K562 (cell line): ENCODE data around the gene TTC38. TPM values are rescaled to one million over a fixed set of nuclear protein-coding genes. Genes with fewer than 3 reads are reported as not detected.

Experiments
- ATAC-seq: fragments of 200-7000 bp; cut with Tn5 transposase; 3 replicates; pipeline ENCODE4 v1.9.1; 2020; ENCODE audit warnings: moderate library complexity
- BruUV-seq: library from RNA; stranded (reverse); fragments of 400-500 nt; replicated peaks from 2 replicates; lab custom pipeline; 2021; lab: Mats Ljungman, UMichigan
- CTCF ChIA-PET: fragments of 300-600 bp; formaldehyde crosslinking; extraction: SDS; loops from one replicate; lab custom pipeline; 2021; ENCODE audit warnings: low intra/inter-chr PET ratio; lab: Yijun Ruan, JAX
- POLR2A ChIA-PET: fragments of 300-600, 350-650 bp; sonication (Branson Sonifier 250); formaldehyde crosslinking; extraction: SDS; loops from one replicate; lab custom pipeline; 2021; ENCODE audit warnings: antibody characterized with exemption, inconsistent platforms; lab: Yijun Ruan, JAX
- DNase-seq, 4 experiments: peaks; one replicate each; pipeline versions ENCODE4 v3.0.0 to v3.0.0-alpha.2; 2011 to 2018; ENCODE audit warnings: low spot score in 3 of 4, mixed read lengths in 3 of 4; ENCODE audit errors: extremely low read depth in 1 of 4
- FAIRE-seq: peaks from 2 replicates; lab custom pipeline; 2011; peaks lifted over from hg19 to GRCh38; lab: Jason Lieb, UNC
- H2AFZ ChIP-seq: 2 replicates; pipeline ENCODE4 v1.6.0; 2011; ENCODE audit warnings: low read depth, low read length, control low read depth, inconsistent platforms
- H3K27ac ChIP-seq: fragments of 200-600 bp; 3 replicates; pipeline ENCODE4 v1.8.0; 2011; ENCODE audit warnings: low read depth, mild to moderate bottlenecking, control low read depth, inconsistent platforms, low read length, moderate library complexity, mixed read lengths; ENCODE audit errors: extremely low read depth
- H3K27me3 ChIP-seq, 2 experiments: fragments of 300-600 bp in 1 of 2; 2 replicates in 1 of 2; 3 replicates in 1 of 2; pipeline versions ENCODE4 v1.6.0 to v1.8.0; 2011; ENCODE audit warnings: inconsistent platforms in 2 of 2, low read length in 2 of 2, mild to moderate bottlenecking in 1 of 2, mixed read lengths in 1 of 2, moderate library complexity in 1 of 2; ENCODE audit not compliant: control insufficient read depth in 2 of 2, insufficient read depth in 2 of 2
- H3K36me3 ChIP-seq: fragments of 300-600 bp; 3 replicates; pipeline ENCODE4 v1.8.0; 2011; ENCODE audit warnings: mild to moderate bottlenecking, low read length, inconsistent platforms; ENCODE audit not compliant: control insufficient read depth, insufficient read depth
- H3K4me1 ChIP-seq, 2 experiments: fragments of 200-600 bp in 1 of 2; replicated peaks in 1 of 2; 2 replicates in 1 of 2; 3 replicates in 1 of 2; pipeline versions ENCODE4 v1.5.1 to v1.8.0; 2011; ENCODE audit warnings: inconsistent platforms in 2 of 2, low read length in 2 of 2, mild to moderate bottlenecking in 1 of 2, mixed read lengths in 1 of 2, moderate library complexity in 1 of 2; ENCODE audit not compliant: control insufficient read depth in 2 of 2, insufficient read depth in 2 of 2
- H3K4me2 ChIP-seq: 2 replicates; pipeline ENCODE4 v1.6.1; 2011; ENCODE audit warnings: low read length, control low read depth, inconsistent platforms, mixed read lengths; ENCODE audit not compliant: insufficient read depth
- H3K4me3 ChIP-seq: fragments of 200-600 bp; sonication (generic), shearing (Covaris generic); 2 replicates; pipeline ENCODE4 v1.5.1; 2016; ENCODE audit warnings: control low read depth, inconsistent platforms
- H3K79me2 ChIP-seq: fragments of 200-600 bp; 3 replicates; pipeline ENCODE4 v1.8.0; 2011; ENCODE audit warnings: low read length, inconsistent platforms; ENCODE audit not compliant: control insufficient read depth, insufficient read depth
- H3K9ac ChIP-seq, 2 experiments: 2 replicates each; pipeline versions ENCODE4 v1.6.0 to v1.6.1; 2011; ENCODE audit warnings: low read depth in 2 of 2, low read length in 2 of 2, control low read depth in 1 of 2, inconsistent platforms in 1 of 2, mild to moderate bottlenecking in 1 of 2, mixed read lengths in 1 of 2; ENCODE audit not compliant: insufficient read depth in 1 of 2
- H3K9me1 ChIP-seq: one replicate; pipeline ENCODE4 v1.6.0; 2011; ENCODE audit warnings: inconsistent platforms, mild to moderate bottlenecking, low read length, moderate library complexity; ENCODE audit not compliant: control insufficient read depth, insufficient read depth
- H3K9me3 ChIP-seq: replicated peaks from 2 replicates; pipeline ENCODE4 v1.5.1; 2011; ENCODE audit warnings: low read depth, low read length, inconsistent platforms; ENCODE audit not compliant: control insufficient read depth, insufficient read depth
- H4K20me1 ChIP-seq: replicated peaks from 2 replicates; pipeline ENCODE4 v1.6.1; 2011; ENCODE audit warnings: low read length, inconsistent platforms, mixed read lengths; ENCODE audit not compliant: control insufficient read depth, insufficient read depth
- HNRNPUL1 ChIP-seq: fragments of 200-400 bp; formaldehyde crosslinking; IDR thresholded peaks from 2 replicates; pipeline ENCODE4 v1.6.1; 2017; ENCODE audit warnings: low read length
- NCOA2 ChIP-seq, 2 experiments: fragments of 450-650 bp; IDR thresholded peaks; 2 replicates each; pipeline ENCODE4 v1.6.1; 2018; ENCODE audit warnings: mild to moderate bottlenecking in 2 of 2, moderate library complexity in 1 of 2; ENCODE audit not compliant: partially characterized antibody in 2 of 2
- TAF7 ChIP-seq: fragments of 450-650 bp; IDR thresholded peaks from 2 replicates; pipeline ENCODE4 v1.6.1; 2016; ENCODE audit warnings: missing genetic modification characterization, missing compliant biosample characterization
- TGIF2 ChIP-seq: sonication (generic); formaldehyde crosslinking; IDR thresholded peaks from 2 replicates; pipeline ENCODE4 v1.8.1; 2022; ENCODE audit warnings: mild to moderate bottlenecking, missing genetic modification reagents, moderate library complexity
- ZNF3 ChIP-seq: fragments of 250-450 bp; sonication (Bioruptor Pico); IDR thresholded peaks from 2 replicates; pipeline ENCODE4 v1.5.0; 2021; ENCODE audit warnings: mild to moderate bottlenecking, moderate library complexity
- ZNF444 ChIP-seq: fragments of 250-450 bp; sonication (Bioruptor Pico); IDR thresholded peaks from 2 replicates; pipeline ENCODE4 v1.4.0; 2020; ENCODE audit warnings: mild to moderate bottlenecking, moderate library complexity
- WGBS: fragments of 100-300 bp; shearing (Covaris generic); methylation state at CpG from one replicate; pipeline ENCODE4 v1.1.6; 2016; ENCODE audit warnings: low coverage, mixed read lengths; ENCODE audit not compliant: insufficient coverage; ENCODE audit errors: missing lambda C conversion rate; 5-methylcytosine and 5-hydroxymethylcytosine counted together
- in situ Hi-C: fragments of 300-500 bp; cut with MboI; formaldehyde crosslinking; loops from 4 replicates; pipeline ENCODE4 v1.15.0; 2018; ENCODE audit warnings: inconsistent platforms, mixed read lengths
- intact Hi-C: fragments of 100-400 bp; cut with micrococcal nuclease; formaldehyde crosslinking; loops from 2 replicates; pipeline ENCODE4 v1.14.2; 2022
- polyA plus RNA-seq, 8 experiments: library from polyadenylated mRNA; depleted of rRNA in 4 of 8; stranded (reverse) in 5 of 8; unstranded in 3 of 8; fragments of >200 nt; fragmentation: Nextera tagmentation in 2 of 8; fragmentation: Illumina TruSeq in 1 of 8; extraction: Ambion mirVana in 2 of 8; extraction: Trizol in 1 of 8; gene quantifications; 2 replicates each; pipeline versions ENCODE4 v1.2.1 to v1.2.3, GENCODE V29; 2011 to 2014; ENCODE audit warnings: inconsistent platforms in 1 of 8, missing spikeins in 1 of 8
- total RNA-seq, 7 experiments: library from RNA; depleted of rRNA in 6 of 7; stranded (reverse); fragments of >200 nt in 6 of 7; fragmentation: Illumina TruSeq in 2 of 7; extraction: Trizol in 2 of 7; gene quantifications; 2 replicates each; pipeline versions ENCODE4 v1.2.1 to v1.2.3, GENCODE V29; 2011 to 2021; ENCODE audit warnings: low replicate concordance in 1 of 7
- TF ChIP-seq, protein P1 (sequence below): sonication (generic); formaldehyde crosslinking; IDR thresholded peaks from 2 replicates; pipeline ENCODE4 v1.8.0; 2023; ENCODE audit warnings: mild to moderate bottlenecking, missing genetic modification reagents

TTC38 gene
- total and polyA plus RNA-seq, 9 of the 15 experiments (the other 6 are each of a cell fraction or from before 2014, with no cell fraction given): 0.84 to 28.4 (median 18.1) TPM

DNA sequence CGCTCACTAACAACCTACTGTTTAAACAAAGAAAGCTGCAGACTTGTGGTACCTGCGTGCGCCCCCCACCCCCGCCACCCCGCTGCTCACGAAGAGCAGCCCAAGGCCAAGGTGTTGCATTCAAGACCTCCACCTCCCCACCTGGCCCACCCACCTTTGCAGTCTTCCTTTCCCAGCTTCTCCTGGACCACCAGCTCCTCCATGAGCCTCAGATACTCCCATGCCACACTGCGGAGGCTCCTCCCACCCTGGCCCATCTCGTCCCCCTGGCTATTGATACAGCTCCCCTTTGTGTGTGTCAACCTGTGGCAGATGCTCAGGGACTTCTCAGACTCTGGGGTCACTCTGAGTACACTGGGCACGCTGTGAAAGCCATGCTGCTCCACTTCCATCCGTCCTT is 21.6 kb upstream of the TTC38 start:
- Histone ChIP-seq H4K20me1 (no peaks in the 10 kb centered on the region), H2AFZ (no peak overlapping the region), H3K9me3 (no peaks in the 10 kb centered on the region), H3K9me1 (no peaks in the 10 kb centered on the region), H3K4me3 (no peak overlapping the region), H3K36me3 (peaks cover 5% of the 10 kb centered on the region; the same call in 1 of the 3 replicates), H3K9ac (no peak overlapping the region), H3K27me3 (no peaks in the 10 kb centered on the region), H3K4me1 (peaks cover 9 to 49% of the 10 kb centered on the region in 2 experiments; a peak in 4 of 5 replicates), H3K27ac (no peak overlapping the region), H3K79me2 (peaks cover 13% of the 10 kb centered on the region), H3K4me2 (no peak overlapping the region)
- BruUV-seq: no TSS peak
- WGBS: 88% methylated on average over 8 of the region's 10 CpGs
- TF ChIP-seq NCOA2 (IDR thresholded peaks at IDR 0.05; ENCODE audit: partially characterized antibody in 2 of 2) (no peak), TGIF2 (CRISPR knock-in tag) (no peak), TAF7 (tag) (no peak), HNRNPUL1 (no peak), ZNF3 (CRISPR knock-in tag) (no peak), ZNF444 (CRISPR knock-in tag) (no peak)
- TF ChIP-seq, protein P1, sequence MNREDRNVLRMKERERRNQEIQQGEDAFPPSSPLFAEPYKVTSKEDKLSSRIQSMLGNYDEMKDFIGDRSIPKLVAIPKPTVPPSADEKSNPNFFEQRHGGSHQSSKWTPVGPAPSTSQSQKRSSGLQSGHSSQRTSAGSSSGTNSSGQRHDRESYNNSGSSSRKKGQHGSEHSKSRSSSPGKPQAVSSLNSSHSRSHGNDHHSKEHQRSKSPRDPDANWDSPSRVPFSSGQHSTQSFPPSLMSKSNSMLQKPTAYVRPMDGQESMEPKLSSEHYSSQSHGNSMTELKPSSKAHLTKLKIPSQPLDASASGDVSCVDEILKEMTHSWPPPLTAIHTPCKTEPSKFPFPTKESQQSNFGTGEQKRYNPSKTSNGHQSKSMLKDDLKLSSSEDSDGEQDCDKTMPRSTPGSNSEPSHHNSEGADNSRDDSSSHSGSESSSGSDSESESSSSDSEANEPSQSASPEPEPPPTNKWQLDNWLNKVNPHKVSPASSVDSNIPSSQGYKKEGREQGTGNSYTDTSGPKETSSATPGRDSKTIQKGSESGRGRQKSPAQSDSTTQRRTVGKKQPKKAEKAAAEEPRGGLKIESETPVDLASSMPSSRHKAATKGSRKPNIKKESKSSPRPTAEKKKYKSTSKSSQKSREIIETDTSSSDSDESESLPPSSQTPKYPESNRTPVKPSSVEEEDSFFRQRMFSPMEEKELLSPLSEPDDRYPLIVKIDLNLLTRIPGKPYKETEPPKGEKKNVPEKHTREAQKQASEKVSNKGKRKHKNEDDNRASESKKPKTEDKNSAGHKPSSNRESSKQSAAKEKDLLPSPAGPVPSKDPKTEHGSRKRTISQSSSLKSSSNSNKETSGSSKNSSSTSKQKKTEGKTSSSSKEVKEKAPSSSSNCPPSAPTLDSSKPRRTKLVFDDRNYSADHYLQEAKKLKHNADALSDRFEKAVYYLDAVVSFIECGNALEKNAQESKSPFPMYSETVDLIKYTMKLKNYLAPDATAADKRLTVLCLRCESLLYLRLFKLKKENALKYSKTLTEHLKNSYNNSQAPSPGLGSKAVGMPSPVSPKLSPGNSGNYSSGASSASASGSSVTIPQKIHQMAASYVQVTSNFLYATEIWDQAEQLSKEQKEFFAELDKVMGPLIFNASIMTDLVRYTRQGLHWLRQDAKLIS (CRISPR knock-in tag): no peak
- ATAC-seq (no peak), DNase-seq (no peak), FAIRE-seq (no peak)
- ChIA-PET POLR2A (interaction anchor here (0.6 to 3.1 kb wide), 2 partner anchors 11 to 45 kb away, joined by 3 to 10 read pairs; no protein-coding TSS in a partner anchor), CTCF (no interaction called here)
- in situ Hi-C loops: loop anchor here (10.0 kb wide), 1 partner anchor 101 kb away; no protein-coding TSS in a partner anchor
- intact Hi-C loops: loop anchor here (10.0 kb wide), 1 partner anchor 91 kb away; the partner anchor contains the start of gene PPARA
